Caki2 (cell line): ENCODE results near the gene CABLES2. TPM values are rescaled to one million over a fixed set of nuclear protein-coding genes. Genes with fewer than 3 reads are reported as not detected.

Experiments
- DNase-seq: peaks from one replicate; pipeline ENCODE4 v3.0.0-alpha.2; 2015; ENCODE audit warnings: low read depth
- in situ Hi-C: cut with HindIII; loops from 2 replicates; pipeline ENCODE4 v1.10.0; 2016; ENCODE audit warnings: low sequenced_read_pairs, low pct_unique_long_range_greater_than_20kb, mixed read lengths
- total RNA-seq: library from RNA; depleted of rRNA; stranded (reverse); fragments of >200 nt; shearing (Covaris generic); gene quantifications from 2 replicates; pipeline ENCODE4 v1.2.3, GENCODE V29; 2014; ENCODE audit warnings: low replicate concordance

Gene CABLES2
- total RNA-seq, 1 experiment from 2014 or later, result 3.3 TPM

- DNase-seq, result peak; percentile 62
- in situ Hi-C loops, result no loop called here
Measured at GRCh38 chr20:62409931-62410745, 3.1 kb upstream of the CABLES2 start.

GRCh38 chr20:62409086-62409853 lies 2.2 kb upstream of the CABLES2 start:
- DNase-seq, result no peak
- in situ Hi-C loops, result no loop called here

DNA sequence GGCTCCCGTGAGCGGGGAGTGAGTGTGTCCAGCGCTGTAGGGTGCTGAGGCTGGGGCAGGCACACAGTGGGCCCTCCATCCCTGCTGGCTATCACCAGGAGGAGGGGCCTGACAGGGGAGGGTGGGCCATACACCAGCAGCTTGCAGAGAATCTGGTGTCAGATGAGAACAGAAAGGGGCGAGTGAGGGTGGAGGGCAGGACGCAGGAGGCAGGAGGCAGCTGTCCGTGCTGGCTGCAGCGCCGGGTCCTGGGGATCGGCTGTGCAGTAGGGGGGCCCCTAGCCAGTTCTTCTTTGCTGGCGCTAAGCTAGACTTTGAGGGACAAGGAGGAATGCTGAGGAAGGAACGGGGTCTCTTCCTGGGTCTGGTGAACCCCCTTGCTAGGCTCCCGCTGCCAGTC lies 1.6 kb upstream of the CABLES2 start:
- in situ Hi-C loops, result no loop called here
- no peak for DNase-seq

GRCh38 chr20:62408055-62408454 lies 970 bp upstream of the CABLES2 start:
- in situ Hi-C loops, result no loop called here

DNA sequence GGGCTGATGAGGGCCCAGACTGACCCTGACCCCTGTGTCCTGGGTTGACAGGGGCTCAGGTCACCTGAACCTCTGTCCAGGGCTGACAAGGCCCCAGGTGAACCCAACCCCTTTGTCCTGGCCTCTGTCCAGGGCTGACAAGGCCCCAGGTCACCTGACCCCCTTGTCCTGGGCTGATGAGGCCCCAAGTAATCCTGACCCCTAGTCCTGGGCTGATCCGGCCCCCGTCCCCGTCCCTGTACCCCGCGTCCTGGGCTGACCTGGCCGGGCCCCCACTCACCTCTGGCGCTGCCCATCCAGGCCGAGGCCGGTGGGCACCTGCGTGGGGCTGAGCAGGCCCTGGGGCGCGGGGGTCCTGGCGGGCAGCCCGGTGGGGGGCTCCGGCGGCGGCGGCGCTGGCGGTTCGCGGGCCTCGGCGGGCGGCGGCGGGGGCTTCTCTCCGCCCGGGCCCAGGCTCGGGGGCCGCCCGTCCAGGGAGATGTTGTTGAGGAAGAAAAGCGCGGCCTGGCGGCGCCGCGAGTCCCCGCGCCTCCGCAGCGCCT lies 379 bp downstream of the CABLES2 start:
- in situ Hi-C loops, result no loop called here
- no peak for DNase-seq

More at GRCh38 chr20:62408055-62408454, 970 bp upstream of the CABLES2 start:
- DNase-seq, result no peak

DNA sequence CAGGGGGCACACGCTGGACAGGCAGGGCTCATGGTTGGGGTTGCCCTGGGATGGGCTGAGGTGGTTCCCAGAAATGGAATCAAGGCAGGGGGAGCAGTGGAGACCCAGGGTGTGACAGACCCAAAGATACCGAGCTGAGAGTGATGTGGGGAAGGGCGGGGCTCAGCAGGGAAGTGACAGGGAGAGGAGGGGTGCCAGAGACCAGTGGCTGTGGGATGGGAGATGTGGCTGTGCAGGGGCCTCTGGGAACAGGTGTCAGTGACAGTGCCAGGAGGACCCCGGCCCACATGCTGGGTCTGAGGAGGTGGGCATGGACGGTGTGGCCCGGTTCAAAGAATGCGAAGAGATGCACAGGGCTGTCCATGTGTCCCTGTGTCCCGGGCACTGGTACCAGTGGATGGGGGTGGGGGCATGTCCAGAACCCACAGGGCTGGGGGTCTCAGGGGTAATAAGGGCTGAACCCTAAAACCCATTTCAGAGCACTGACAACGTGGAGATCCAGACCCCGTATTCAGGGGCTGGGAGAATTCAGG lies 1.0 kb downstream of the CABLES2 start:
- in situ Hi-C loops, result no loop called here
- no peak for DNase-seq

DNA sequence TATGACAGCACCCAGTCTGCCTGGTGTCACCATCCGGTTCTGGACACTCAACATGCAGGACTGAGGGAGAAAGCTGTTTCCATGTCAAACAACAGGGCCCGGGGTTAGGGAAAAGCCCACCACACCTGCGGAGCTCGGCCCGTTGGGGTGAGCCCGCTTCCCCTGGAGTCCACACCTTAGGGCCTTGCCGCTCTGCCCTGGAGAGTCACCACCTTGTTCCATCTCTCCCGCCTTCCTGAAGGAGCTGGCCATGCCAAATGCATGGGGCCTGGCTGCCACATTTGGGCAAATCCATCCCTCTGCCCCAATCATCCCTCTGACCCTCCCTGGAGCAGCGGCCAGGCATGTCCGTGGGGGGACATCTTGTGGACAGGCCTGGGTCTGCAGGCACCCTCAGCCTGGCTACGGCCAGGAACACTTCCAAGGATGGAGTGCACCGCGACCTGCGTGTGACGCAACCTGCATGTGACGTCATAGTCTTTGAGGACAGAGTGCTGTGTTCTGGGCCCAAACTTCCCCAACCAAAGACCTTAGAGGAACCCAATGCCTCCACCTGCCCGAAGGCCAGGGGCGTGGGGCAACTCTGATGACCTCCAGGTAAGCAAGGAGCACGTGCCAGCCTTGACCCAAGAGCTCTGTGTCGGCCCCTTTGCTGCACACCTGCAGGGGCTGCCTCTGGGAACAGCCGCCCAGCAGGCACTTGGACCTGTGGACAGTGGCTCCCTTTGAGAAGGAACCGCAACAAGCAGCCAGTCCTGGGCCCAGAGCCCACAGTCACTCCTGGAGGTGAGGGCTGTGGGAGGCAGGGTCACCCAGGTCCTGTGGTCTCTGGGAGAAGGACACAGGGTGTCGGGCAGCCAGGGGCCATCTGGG lies 1.7 kb downstream of the CABLES2 start:
- in situ Hi-C loops, result no loop called here

DNA sequence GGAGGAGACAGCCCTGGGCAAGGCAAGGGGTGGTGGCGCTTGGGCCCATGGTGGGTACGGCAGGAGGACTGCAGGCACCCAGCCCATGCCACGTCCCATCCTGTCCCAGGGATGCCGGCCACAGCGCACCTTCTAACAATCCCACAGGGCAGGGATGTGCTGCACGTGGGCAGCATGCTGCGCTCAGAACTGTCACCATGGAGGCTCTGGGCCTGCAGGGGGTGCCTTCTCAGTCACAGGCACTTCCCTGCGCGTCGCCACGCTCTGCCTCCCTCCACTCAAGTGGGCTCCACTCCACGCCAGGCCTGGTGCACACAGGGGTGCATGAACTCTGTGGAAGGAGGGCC lies 2.4 kb downstream of the CABLES2 start:
- DNase-seq, result no peak
- in situ Hi-C loops, result no loop called here

More for the DNA sequence above, 1.7 kb downstream of the CABLES2 start:
- DNase-seq, result no peak

DNA sequence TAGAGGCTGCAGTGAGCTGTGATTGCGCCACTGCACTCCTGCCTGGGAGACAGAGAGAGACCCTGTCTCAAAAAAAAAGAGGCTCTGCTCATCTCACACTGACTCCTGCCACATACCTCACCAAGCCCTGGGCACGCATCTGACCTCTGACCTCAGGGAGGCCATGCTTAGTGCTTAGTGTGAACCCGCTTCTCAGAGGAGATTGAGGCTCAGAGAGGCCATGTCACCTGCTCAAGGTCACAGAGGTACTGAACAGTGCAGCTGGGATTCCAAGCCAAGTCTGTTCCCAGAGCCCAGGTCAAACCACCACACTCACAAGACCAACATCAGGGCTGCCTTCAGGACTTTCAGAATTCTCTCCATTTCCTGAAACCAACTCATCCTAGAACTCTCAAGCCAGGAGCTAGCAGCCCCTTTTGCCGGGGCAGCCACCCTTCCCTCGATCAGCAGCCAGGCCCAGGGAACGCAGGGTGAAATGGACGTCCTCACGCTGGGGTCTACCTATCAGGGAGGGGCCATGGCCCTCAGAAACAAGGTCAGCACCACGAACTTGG lies 2.9 kb downstream of the CABLES2 start:
- DNase-seq, result no peak
- in situ Hi-C loops, result no loop called here

DNA sequence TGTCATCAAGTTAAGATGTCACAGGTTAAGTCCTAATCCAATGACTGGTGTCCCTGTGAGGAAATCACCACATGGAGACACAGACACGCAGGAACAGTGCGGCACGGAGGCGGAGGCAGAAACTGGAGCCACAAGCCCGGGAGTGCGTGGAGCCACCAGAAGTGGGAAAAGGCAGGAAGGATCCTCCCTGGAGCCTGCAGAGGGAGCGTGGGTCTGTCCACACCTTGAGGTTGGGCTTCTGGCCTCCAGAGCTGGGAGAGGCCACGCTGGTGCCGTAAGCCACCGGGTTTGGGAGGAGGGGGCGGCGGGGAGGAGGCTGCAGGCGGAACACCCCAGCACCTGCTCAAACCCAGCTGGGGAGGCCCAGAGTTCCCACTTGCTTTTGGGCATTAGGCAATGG lies 3.8 kb downstream of the CABLES2 start:
- in situ Hi-C loops, result no loop called here
- no peak for DNase-seq

DNA sequence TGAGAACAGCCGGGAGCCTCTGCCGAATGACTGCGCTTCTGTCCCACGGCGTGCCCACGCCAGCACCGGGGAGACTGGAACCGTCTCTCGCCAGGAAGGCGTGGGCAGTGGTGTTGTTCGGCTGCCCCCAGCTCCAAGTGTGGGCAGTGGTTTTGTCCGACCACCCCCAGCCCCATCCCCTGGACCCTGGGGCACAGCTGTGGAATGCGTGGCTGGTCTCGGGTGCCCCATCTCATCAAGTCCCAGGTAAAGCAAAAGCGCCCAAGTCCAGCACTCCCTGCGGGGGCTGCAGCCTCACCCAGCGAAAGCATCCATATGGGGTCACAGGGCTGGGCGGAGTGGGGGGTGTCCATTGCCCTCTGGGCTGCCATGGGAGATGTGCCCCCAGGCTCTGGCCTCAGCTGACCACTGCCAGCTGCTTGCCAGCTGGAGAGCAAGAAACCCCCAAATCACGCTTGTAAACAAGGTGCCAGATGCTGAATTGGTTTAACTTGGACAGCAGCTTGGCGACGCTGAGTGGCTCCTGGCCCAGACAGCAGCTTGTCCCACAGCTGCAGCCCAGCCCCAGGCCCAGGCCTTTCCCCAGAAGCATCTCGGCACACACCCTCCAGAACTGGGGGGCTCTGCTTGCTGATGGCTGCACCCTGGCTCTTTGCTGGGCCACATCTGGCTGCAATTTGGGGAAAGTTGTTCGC lies 4.5 kb downstream of the CABLES2 start:
- in situ Hi-C loops, result no loop called here
- no peak for DNase-seq

GRCh38 chr20:62401331-62401779 lies 5.7 kb downstream of the CABLES2 start:
- DNase-seq, result no peak
- in situ Hi-C loops, result no loop called here

DNA sequence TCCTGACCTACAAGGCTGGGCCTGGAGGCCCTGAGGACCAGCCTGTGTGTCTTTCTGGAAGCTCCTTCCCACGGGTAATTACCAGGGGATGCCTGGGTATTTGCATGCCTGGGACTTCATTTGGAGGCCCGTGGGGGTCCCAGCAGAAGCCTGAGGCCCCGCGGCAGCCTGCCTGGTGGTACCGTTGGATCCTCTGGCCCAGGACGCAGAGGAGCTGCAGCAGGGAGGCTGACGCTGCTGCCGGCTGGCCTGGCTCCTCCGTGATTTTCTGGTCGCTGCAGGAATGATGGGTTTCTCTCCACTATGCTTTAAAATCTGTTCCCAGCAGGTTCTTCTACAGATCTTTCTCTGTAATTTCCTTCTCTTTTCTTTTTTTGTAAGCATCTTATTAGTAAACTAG lies 6.5 kb downstream of the CABLES2 start:
- DNase-seq, result no peak
- in situ Hi-C loops, result no loop called here

GRCh38 chr20:62400021-62400420 lies 7.1 kb downstream of the CABLES2 start:
- DNase-seq, result no peak
- in situ Hi-C loops, result no loop called here

DNA sequence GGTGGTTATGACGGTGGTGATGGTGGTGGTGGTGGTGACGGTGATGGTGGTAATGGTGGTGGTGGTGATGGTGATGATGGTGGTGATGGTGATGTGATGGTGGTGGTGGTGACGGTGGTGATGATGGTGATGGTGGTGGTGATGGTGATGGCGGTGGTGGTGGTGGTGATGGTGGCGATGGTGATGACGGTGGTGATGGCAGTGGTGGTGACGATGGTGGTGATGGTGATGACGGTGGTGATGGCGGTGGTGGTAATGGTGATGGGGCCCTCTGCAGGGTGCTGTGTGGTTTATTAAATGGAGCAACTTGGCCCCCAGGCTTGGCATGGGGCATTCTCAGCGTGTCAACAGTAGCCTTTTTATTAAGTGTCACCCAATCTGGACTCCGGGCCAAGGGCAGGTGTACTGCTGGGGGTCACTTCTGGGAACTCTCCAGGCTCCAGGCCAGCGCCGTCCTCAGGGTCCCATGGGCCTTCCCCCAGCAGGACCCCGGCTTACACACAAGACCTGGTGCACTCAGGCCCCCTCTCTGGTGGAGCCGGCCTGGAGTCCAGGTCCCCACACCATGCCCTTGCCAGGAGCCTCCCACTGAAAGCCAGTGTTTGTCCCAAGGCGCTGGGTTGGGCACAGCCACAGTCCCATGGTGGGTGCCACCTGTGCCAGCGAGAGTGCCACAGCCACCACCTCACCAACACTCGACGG lies 8.8 kb downstream of the CABLES2 start:
- DNase-seq, result no peak
- in situ Hi-C loops, result no loop called here

GRCh38 chr20:62396367-62397239 lies 10.5 kb downstream of the CABLES2 start:
- in situ Hi-C loops, result no loop called here
- DNase-seq, result no peak
